B cell (primary cell): ENCODE measurements around the gene RUSF1.

Experiments used
- CTCF ChIP-seq: fragments of 200-600 bp; IDR thresholded peaks from one replicate; pipeline ENCODE4 v1.8.0; 2022; ENCODE audit warnings: antibody characterized with exemption, mild to moderate bottlenecking
- EZH2 ChIP-seq: IDR thresholded peaks from 2 replicates; pipeline ENCODE4 v1.6.1; 2012; ENCODE audit warnings: borderline replicate concordance, low read depth, mild to moderate bottlenecking, moderate library complexity, low read length; ENCODE audit not compliant: insufficient read depth, poor library complexity, severe bottlenecking

DNA sequence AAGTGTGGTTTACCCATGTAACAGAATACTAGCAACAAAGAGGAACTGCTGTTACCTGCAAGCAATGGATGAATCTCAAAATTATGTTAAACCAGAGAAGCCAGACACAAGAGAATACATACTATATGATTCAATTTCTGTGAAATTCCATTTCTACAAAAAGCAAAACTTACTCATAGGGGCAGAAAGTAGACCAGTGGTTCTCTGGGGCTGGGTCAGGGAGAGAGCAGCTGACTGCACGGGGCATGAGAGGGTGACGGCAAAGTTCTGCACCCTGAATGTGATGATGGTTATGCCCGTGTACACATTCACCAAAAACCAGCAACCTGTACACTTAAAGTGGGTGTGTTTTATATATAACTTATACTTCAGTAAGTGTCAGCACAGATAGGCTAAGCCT lies 68.7 kb downstream of the RUSF1 start:
- TF ChIP-seq CTCF: no peak
- no peak for TF ChIP-seq EZH2
